ENCODE measurements around the gene FYCO1. TPM values are rescaled to one million over a fixed set of nuclear protein-coding genes. Genes with fewer than 3 reads are reported as not detected.

FYCO1 gene
- total and polyA plus RNA-seq, 7 donors, result 14.0 to 129 (median 68.3) TPM

DNA sequence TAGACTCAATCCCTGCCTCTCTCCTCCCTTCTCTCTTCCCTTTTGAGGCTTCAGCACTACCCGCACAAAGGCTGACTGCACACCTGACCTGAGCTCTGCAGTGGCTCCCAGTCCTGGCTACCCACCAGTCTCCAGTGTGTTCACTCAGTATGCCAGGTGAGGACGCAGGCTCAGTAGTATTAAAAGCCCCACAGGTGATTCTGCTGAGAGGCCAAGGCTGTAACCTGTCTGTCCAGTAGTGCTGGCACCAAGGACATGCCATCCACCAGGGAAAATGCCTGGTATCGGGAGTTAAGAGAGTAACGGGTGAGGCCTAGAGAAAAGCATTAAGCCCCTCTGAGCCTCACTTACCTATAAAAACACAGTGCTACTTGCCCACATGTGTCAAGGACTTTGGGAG, 20.9 kb downstream of the FYCO1 start:
- intact Hi-C loops (cut with DNase I), result no loop called here
- DNase-seq (no peak), ATAC-seq (no peak)
- TF ChIP-seq, protein P1, sequence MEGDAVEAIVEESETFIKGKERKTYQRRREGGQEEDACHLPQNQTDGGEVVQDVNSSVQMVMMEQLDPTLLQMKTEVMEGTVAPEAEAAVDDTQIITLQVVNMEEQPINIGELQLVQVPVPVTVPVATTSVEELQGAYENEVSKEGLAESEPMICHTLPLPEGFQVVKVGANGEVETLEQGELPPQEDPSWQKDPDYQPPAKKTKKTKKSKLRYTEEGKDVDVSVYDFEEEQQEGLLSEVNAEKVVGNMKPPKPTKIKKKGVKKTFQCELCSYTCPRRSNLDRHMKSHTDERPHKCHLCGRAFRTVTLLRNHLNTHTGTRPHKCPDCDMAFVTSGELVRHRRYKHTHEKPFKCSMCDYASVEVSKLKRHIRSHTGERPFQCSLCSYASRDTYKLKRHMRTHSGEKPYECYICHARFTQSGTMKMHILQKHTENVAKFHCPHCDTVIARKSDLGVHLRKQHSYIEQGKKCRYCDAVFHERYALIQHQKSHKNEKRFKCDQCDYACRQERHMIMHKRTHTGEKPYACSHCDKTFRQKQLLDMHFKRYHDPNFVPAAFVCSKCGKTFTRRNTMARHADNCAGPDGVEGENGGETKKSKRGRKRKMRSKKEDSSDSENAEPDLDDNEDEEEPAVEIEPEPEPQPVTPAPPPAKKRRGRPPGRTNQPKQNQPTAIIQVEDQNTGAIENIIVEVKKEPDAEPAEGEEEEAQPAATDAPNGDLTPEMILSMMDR (IDR thresholded peaks at IDR 0.05), result no peak
- Histone ChIP-seq H3K4me1 (peaks cover 67% of the 10 kb centered on the region), H3K36me3 (ENCODE audit: insufficient read depth in 1 of 2, low read depth in 1 of 2) (peaks cover 11 to 63% of the 10 kb centered on the region in 2 donors), H3K4me3 (peak overlapping the region; percentile 29), H3K27me3 (ENCODE audit: insufficient read depth in 3 of 3, low read length in 2 of 3) (no peaks in the 10 kb centered on the region), H3K9me3 (no peaks in the 10 kb centered on the region), H3K27ac (peak overlapping the region; percentile 99)
- WGBS, 3 donors, result 60 to 96% (median 77%) methylated on average over 4 of the region's 4 CpGs

DNA sequence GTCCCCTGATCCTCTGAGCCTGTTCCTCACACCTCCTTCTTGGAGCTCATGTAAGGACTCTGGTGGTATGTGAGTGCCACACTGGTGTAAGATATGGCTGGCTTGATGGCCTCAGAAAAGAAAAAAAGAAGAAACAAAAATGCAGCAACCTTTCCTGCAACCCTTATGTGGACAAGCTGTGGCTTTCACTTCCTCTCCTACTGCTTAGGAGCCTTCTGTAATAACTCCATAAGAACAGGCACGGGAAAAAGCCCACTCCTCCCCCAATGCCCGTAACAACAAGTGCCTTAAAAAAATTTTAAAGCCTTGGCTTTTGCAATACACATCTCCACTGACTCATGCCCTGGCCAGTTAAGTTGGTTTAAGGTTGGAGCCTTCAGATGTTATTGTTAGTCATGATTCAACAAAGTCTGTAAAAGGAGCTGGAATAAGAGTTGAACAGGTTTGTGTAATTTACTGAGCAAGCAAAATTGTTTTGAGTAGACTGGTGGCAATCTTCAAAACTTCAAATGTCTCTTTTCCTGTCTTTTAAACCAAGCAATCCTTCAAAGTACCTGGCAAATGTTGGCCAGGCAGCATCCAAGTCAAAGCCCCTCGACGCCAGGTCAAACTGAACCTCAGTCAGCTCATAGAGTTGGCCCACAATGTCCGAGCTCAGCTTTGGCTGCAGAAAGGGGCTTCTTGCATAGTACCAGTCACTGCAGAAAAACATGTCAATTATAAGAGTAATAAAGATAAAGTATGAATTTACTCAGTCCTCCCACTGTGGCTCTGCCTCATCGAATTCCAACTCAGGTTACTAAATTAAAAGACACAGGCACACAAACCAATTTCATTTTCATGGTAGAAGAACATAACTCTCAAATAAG, 22.9 kb downstream of the FYCO1 start:
- intact Hi-C loops (cut with DNase I), result no loop called here
- WGBS, 3 donors, result 78 to 87% (median 86%) methylated on average over 6 of the region's 6 CpGs
- ATAC-seq (peak; percentile 59 to 89 (median 84)), DNase-seq (no peak)
- H3K4me3 ChIP-seq, result no peak overlapping the region
- H3K4me1 ChIP-seq, result peaks cover 66% of the 10 kb centered on the region
- TF ChIP-seq, protein P1 (IDR thresholded peaks at IDR 0.05), result no peak
- no peaks in the 10 kb centered on the region for H3K27me3 ChIP-seq (ENCODE audit: insufficient read depth in 3 of 3, low read length in 2 of 3)
- H3K27ac ChIP-seq, result peak overlapping the region; percentile 99
- H3K9me3 ChIP-seq, result no peaks in the 10 kb centered on the region
- peaks cover 8 to 74% of the 10 kb centered on the region in 2 donors for H3K36me3 ChIP-seq (ENCODE audit: insufficient read depth in 1 of 2, low read depth in 1 of 2)

DNA sequence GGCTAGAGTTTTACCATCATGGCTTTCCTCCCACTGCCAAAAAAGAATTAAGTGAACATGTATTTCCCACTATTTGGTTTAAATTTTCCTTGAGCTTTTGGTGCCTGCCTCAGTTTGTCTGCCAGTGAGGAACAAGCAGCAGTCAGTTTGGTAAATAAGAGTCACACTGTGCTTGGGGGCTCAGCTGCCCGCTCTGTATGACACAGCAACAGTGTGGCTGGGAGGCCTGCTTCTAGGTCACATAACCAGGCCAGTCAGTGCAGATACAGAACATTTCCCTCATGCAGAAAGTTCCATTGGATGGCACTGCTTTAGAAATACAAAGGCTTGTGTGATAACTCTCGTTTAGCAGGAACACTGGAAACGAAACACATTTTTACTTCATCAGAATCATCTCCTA, 25.7 kb downstream of the FYCO1 start:
- DNase-seq, result no peak
- ATAC-seq, result no peak
- Histone ChIP-seq H3K27ac (peak overlapping the region; percentile 99), H3K27me3 (ENCODE audit: insufficient read depth in 3 of 3, low read length in 2 of 3) (no peaks in the 10 kb centered on the region), H3K4me3 (no peak overlapping the region), H3K4me1 (peaks cover 63% of the 10 kb centered on the region), H3K36me3 (ENCODE audit: insufficient read depth in 1 of 2, low read depth in 1 of 2) (peaks cover 3 to 96% of the 10 kb centered on the region in 2 donors), H3K9me3 (no peaks in the 10 kb centered on the region)
- intact Hi-C loops (cut with DNase I), result no loop called here
- TF ChIP-seq, protein P1 (IDR thresholded peaks at IDR 0.05), result no peak
- WGBS, 3 donors, result 91 to 96% (median 94%) methylated on average over 3 of the region's 3 CpGs

DNA sequence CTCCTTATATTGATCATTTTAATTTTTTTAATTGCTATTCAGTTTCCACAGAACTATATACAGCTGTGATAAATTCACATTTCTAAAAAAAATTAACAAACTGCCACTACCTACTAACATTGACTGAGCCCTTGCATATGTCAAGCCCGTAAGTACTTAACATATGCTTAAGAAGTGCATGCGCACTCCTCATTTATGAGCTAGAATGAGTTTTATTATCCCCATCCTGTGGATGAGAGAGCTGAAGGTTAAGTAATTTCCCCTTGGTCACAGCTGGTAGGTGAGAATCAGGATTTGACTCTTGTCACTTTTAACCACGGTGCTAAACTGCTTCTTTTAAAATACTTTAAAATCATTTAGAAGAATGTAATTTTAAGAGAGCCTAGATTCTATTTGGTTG, 26.5 kb downstream of the FYCO1 start:
- TF ChIP-seq, protein P1 (IDR thresholded peaks at IDR 0.05), result no peak
- 86 to 89% (median 86%) methylated on average over 3 of the region's 3 CpGs for WGBS, 3 donors

More for the DNA sequence above, 26.5 kb downstream of the FYCO1 start:
- Histone ChIP-seq H3K36me3 (ENCODE audit: insufficient read depth in 1 of 2, low read depth in 1 of 2) (peaks cover 2 to 96% of the 10 kb centered on the region in 2 donors), H3K4me1 (peaks cover 60% of the 10 kb centered on the region), H3K27ac (peak overlapping the region; percentile 99), H3K4me3 (no peak overlapping the region), H3K27me3 (ENCODE audit: insufficient read depth in 3 of 3, low read length in 2 of 3) (no peaks in the 10 kb centered on the region), H3K9me3 (no peaks in the 10 kb centered on the region)
- intact Hi-C loops (cut with DNase I), result no loop called here
- no peak for DNase-seq
- ATAC-seq, result no peak

Data from psoas muscle (tissue), 8 donors.